ENCODE measurements around the gene WDFY2.
A peak's percentile ranks its signal among the peaks of the same experiment; 100 is the strongest.

Gene WDFY2

DNA sequence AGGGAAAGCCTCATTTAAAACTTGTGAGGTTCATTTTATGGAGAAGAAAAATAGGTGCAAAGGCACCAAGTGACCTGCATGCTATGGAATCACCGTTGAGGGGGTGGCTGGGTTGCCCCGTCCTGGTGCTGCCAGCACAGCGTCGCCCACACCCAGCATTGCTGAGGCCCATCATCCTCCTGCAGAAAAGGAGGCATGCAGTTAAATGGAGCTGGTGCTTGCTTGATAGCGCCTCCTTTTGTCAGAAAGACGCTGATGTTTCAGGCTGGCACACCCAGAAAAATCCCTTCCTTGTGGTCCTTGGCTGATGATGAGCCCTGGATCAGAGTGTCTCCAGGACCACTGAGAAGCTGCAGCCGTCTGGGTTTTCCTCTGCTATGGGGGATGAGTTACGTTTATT is 182.8 kb downstream of the WDFY2 start:
- Mint-ChIP-seq H3K9me3 (no peaks in the 10 kb centered on the region), H3K27ac (no peak overlapping the region), H3K27me3 (ENCODE audit: low read depth) (peaks cover 3% of the 10 kb centered on the region), H3K36me3 (ENCODE audit: low read depth) (peaks cover 16% of the 10 kb centered on the region), H3K4me3 (no peak overlapping the region), H3K4me1 (peaks cover 27% of the 10 kb centered on the region)
- TF ChIP-seq, protein P1, sequence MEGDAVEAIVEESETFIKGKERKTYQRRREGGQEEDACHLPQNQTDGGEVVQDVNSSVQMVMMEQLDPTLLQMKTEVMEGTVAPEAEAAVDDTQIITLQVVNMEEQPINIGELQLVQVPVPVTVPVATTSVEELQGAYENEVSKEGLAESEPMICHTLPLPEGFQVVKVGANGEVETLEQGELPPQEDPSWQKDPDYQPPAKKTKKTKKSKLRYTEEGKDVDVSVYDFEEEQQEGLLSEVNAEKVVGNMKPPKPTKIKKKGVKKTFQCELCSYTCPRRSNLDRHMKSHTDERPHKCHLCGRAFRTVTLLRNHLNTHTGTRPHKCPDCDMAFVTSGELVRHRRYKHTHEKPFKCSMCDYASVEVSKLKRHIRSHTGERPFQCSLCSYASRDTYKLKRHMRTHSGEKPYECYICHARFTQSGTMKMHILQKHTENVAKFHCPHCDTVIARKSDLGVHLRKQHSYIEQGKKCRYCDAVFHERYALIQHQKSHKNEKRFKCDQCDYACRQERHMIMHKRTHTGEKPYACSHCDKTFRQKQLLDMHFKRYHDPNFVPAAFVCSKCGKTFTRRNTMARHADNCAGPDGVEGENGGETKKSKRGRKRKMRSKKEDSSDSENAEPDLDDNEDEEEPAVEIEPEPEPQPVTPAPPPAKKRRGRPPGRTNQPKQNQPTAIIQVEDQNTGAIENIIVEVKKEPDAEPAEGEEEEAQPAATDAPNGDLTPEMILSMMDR (IDR thresholded peaks at IDR 0.05; ENCODE audit: unreplicated experiment in 3 of 3) = no peak

DNA sequence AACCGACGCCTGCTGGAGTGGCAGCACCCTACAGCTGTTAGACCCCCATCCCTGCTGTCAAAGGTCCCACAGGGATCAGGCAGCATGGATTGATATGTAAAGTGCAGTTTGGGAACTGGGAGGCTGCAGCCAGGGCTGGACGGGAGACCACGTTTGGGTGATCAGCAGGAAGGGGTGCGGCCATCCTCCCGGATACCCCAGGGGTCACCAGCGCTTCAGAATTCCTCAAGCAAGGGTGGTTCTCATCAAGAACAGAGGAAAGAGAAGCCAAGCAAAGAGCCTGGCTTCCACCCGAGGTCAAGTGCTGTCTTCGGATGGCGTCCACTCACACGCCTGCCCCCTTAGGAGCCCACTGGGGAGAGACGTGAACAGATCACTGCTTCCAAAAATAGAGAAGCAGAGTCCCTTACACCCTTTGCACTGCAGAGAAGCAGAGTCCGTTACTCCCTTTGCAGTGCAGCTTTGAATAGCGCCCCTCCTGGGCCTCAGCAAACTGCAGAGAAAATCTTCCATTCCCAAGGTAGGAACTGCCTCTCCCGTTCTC is 184.2 kb downstream of the WDFY2 start:
- Mint-ChIP-seq H3K27me3 (ENCODE audit: low read depth) (peaks cover 3% of the 10 kb centered on the region), H3K9me3 (no peaks in the 10 kb centered on the region), H3K4me1 (peaks cover 15% of the 10 kb centered on the region), H3K36me3 (ENCODE audit: low read depth) (peaks cover 9% of the 10 kb centered on the region), H3K4me3 (no peak overlapping the region), H3K27ac (no peak overlapping the region)
- TF ChIP-seq, protein P1 (IDR thresholded peaks at IDR 0.05; ENCODE audit: unreplicated experiment in 3 of 3) = peak in 1 of 3 experiments; percentile 21

DNA sequence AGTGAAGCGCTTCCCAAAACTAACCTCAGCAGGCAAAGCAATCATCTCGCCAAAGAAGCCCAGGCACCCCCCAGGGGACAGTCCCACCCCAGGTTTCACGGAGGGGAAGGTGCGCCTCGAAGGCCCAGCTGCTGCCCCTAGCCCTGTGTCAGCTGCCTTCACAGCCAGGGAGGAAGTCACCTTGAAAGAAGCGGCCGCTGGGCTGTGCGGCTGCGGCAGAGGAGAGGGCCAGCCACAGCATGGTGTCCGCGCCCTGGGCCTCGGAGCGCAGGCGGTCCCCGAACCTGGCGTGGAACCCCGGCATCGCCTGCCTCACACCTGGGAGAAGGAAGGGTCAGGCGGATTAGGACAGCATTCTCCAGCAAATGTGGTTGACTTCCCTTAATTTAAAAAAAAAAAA is 184.7 kb downstream of the WDFY2 start:
- no peak overlapping the region for H3K4me3 Mint-ChIP-seq
- H3K27me3 Mint-ChIP-seq (ENCODE audit: low read depth) = peaks cover 2% of the 10 kb centered on the region
- no peaks in the 10 kb centered on the region for H3K9me3 Mint-ChIP-seq
- TF ChIP-seq, protein P1 (IDR thresholded peaks at IDR 0.05; ENCODE audit: unreplicated experiment in 3 of 3) = no peak
- H3K36me3 Mint-ChIP-seq (ENCODE audit: low read depth) = peaks cover 9% of the 10 kb centered on the region
- H3K27ac Mint-ChIP-seq = no peak overlapping the region
- peaks cover 14% of the 10 kb centered on the region for H3K4me1 Mint-ChIP-seq

DNA sequence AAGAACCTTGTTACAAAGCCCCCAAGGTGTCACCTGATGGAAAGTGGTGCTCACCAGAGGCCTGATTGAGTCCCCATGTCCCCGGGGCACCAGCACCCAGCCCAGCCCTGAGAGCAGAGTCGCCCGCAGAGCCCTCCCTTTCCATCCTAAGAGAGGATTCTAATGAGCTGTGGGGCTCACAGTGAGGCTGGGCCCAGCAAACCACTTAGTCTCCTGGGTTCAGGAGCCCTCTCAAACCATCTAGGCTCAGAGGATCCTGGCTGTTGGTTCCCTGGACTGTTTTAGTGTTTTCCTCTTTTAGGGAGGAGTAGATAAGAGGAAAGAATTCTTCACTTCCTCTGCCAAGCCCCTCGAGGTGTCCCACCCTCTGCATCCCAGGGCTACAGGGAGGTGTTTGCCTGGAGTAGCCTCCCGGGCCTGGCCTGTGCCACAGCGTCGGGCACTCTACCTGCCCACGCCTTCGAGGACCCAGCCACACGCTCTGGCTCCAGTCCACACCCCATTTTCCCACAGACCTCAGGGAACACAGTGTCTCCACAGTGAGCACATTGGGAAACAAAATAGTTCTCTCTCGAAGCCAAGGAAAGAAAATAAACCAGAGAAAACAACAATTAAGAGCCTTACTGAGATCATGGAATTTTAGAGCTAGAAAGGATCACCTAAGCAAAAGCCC is 185.3 kb downstream of the WDFY2 start:
- no peaks in the 10 kb centered on the region for H3K27me3 Mint-ChIP-seq (ENCODE audit: low read depth)
- H3K4me3 Mint-ChIP-seq = no peak overlapping the region
- TF ChIP-seq, protein P1 (IDR thresholded peaks at IDR 0.05; ENCODE audit: unreplicated experiment in 3 of 3) = no peak
- H3K36me3 Mint-ChIP-seq (ENCODE audit: low read depth) = peaks cover 9% of the 10 kb centered on the region
- H3K27ac Mint-ChIP-seq = no peak overlapping the region
- H3K9me3 Mint-ChIP-seq = no peaks in the 10 kb centered on the region
- H3K4me1 Mint-ChIP-seq = peaks cover 9% of the 10 kb centered on the region

DNA sequence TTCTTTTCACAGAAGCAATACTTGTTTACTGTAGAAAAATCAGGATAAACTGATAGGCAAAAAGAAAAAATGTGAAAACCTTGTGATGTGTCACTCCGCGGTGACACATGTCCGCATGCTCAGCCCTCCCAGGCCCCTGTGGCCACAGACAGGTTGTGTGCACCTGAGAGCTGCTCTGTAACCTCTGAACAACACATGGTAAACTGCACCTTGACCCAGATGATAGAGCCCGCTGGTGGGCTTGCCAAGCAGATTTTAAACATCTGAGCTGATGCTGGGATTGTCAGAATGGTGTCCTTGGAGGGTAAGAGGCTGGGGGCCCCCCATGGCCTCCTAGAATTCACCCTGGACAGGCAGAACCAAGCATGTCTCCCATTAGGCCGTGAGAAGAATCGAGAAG is 185.9 kb downstream of the WDFY2 start:
- Mint-ChIP-seq H3K9me3 (no peaks in the 10 kb centered on the region), H3K27me3 (ENCODE audit: low read depth) (no peaks in the 10 kb centered on the region), H3K27ac (no peak overlapping the region), H3K4me3 (no peak overlapping the region), H3K36me3 (ENCODE audit: low read depth) (peaks cover 9% of the 10 kb centered on the region), H3K4me1 (peaks cover 5% of the 10 kb centered on the region)
- TF ChIP-seq, protein P1 (IDR thresholded peaks at IDR 0.05; ENCODE audit: unreplicated experiment in 3 of 3) = no peak

Data from nephron (organoid).